Measurements from ENCODE around the gene SEMG2. TPM values are rescaled to one million over a fixed set of nuclear protein-coding genes. Genes with fewer than 3 reads are reported as not detected.

Gene SEMG2
- total and polyA plus RNA-seq, 10 of the 15 experiments (the other 5 are each of a cell fraction or from before 2014, with no cell fraction given), result not detected

GRCh38 chr20:45206725-45207124 is 14.4 kb upstream of the SEMG2 start, which contains the start of gene SEMG1:
Gene SEMG1, plus strand, starts transcription at chr20:45207033. Its CDS starts 21 bp downstream, at chr20:45207054.
- POLR2A ChIA-PET, result no interaction called here

More at GRCh38 chr20:45206725-45207124, 14.4 kb upstream of the SEMG2 start, which contains the start of gene SEMG1:
- 0% methylated on average over 1 of the region's 1 CpG for WGBS (ENCODE audit: insufficient coverage, insufficient replicate concordance, low lambda C conversion rate, missing lambda C conversion rate)
- FAIRE-seq, result no peak
- H3K9ac ChIP-seq (ENCODE audit: control insufficient read depth, insufficient read depth, low read length), result no peak within 1 kb of the TSS
- BruUV-seq (replicated peaks), result no TSS peak
- no peak within 1 kb of the TSS for H3K4me3 ChIP-seq
- H3K27me3 ChIP-seq (replicated peaks in 1 of 2; ENCODE audit: control insufficient read depth in 2 of 2, insufficient read depth in 2 of 2, low read length in 1 of 2), result peaks cover 0 to 5% of the 10 kb centered on the region in 2 experiments; a peak in 1 of 4 replicates
- TF ChIP-seq, protein P1, sequence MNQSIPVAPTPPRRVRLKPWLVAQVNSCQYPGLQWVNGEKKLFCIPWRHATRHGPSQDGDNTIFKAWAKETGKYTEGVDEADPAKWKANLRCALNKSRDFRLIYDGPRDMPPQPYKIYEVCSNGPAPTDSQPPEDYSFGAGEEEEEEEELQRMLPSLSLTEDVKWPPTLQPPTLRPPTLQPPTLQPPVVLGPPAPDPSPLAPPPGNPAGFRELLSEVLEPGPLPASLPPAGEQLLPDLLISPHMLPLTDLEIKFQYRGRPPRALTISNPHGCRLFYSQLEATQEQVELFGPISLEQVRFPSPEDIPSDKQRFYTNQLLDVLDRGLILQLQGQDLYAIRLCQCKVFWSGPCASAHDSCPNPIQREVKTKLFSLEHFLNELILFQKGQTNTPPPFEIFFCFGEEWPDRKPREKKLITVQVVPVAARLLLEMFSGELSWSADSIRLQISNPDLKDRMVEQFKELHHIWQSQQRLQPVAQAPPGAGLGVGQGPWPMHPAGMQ (IDR thresholded peaks at IDR 0.05; ENCODE audit: borderline replicate concordance), result no peak
- TF ChIP-seq RFX5 (IDR thresholded peaks at IDR 0.05; ENCODE audit: low read depth, low read length), result no peak
- no peak for TF ChIP-seq NFYB (IDR thresholded peaks at IDR 0.05; ENCODE audit: insufficient read depth, low read depth, low read length)
- TF ChIP-seq MYB (IDR thresholded peaks at IDR 0.05; ENCODE audit: borderline replicate concordance, low read depth, low read length), result no peak
- TF ChIP-seq, protein P2, sequence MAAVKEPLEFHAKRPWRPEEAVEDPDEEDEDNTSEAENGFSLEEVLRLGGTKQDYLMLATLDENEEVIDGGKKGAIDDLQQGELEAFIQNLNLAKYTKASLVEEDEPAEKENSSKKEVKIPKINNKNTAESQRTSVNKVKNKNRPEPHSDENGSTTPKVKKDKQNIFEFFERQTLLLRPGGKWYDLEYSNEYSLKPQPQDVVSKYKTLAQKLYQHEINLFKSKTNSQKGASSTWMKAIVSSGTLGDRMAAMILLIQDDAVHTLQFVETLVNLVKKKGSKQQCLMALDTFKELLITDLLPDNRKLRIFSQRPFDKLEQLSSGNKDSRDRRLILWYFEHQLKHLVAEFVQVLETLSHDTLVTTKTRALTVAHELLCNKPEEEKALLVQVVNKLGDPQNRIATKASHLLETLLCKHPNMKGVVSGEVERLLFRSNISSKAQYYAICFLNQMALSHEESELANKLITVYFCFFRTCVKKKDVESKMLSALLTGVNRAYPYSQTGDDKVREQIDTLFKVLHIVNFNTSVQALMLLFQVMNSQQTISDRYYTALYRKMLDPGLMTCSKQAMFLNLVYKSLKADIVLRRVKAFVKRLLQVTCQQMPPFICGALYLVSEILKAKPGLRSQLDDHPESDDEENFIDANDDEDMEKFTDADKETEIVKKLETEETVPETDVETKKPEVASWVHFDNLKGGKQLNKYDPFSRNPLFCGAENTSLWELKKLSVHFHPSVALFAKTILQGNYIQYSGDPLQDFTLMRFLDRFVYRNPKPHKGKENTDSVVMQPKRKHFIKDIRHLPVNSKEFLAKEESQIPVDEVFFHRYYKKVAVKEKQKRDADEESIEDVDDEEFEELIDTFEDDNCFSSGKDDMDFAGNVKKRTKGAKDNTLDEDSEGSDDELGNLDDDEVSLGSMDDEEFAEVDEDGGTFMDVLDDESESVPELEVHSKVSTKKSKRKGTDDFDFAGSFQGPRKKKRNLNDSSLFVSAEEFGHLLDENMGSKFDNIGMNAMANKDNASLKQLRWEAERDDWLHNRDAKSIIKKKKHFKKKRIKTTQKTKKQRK (IDR thresholded peaks at IDR 0.05; ENCODE audit: low read depth, low read length), result no peak
- TF ChIP-seq PAX5 (IDR thresholded peaks at IDR 0.05; ENCODE audit: borderline replicate concordance, low read depth, low read length), result no peak
- no peak for TF ChIP-seq EP300 (IDR thresholded peaks at IDR 0.05; ENCODE audit: borderline replicate concordance in 1 of 2, control insufficient read depth in 1 of 2, low read depth in 2 of 2, low read length in 2 of 2)
- no peak for TF ChIP-seq ZNF24 (IDR thresholded peaks at IDR 0.05)
- TF ChIP-seq NFIC (IDR thresholded peaks at IDR 0.05; ENCODE audit: low read depth, low read length), result no peak
- TF ChIP-seq BHLHE40 (IDR thresholded peaks at IDR 0.05; ENCODE audit: borderline replicate concordance in 1 of 2, low read depth in 2 of 2, low read length in 1 of 2), result no peak
- H3K4me2 ChIP-seq (ENCODE audit: control insufficient read depth, insufficient read depth), result no peak within 1 kb of the TSS
- H2AFZ ChIP-seq (ENCODE audit: control insufficient read depth, low read depth, low read length), result no peak within 1 kb of the TSS
- ATAC-seq, result no peak
- H3K9me3 ChIP-seq (replicated peaks; ENCODE audit: control insufficient read depth, insufficient read depth, low read length), result no peaks in the 10 kb centered on the region
- no peak for DNase-seq (ENCODE audit: low read depth, low spot score)
- H3K4me1 ChIP-seq (ENCODE audit: control insufficient read depth, insufficient read depth, low read length), result no peaks in the 10 kb centered on the region
- H3K27ac ChIP-seq (ENCODE audit: control insufficient read depth, insufficient read depth), result no peak within 1 kb of the TSS
- H4K20me1 ChIP-seq (ENCODE audit: control insufficient read depth, insufficient read depth), result no peaks in the 10 kb centered on the region
- intact Hi-C loops (cut with micrococcal nuclease; ENCODE audit: unreplicated experiment) (no loop called here), in situ Hi-C loops (cut with MboI) (no loop called here)
- no peaks in the 10 kb centered on the region for H3K79me2 ChIP-seq (ENCODE audit: control insufficient read depth, insufficient read depth, low read length)
- ChIA-PET RAD21 (ENCODE audit: unreplicated experiment) (no interaction called here), SMC1A (ENCODE audit: uncharacterized antibody, unreplicated experiment) (no interaction called here), CTCF (interaction anchor here (0.7 kb wide), 1 partner anchor 112 kb away, joined by 3 read pairs; no protein-coding TSS in a partner anchor)
- no peaks in the 10 kb centered on the region for H3K36me3 ChIP-seq (ENCODE audit: control insufficient read depth in 2 of 2, insufficient read depth in 2 of 2, low read length in 1 of 2)

All from GM12878 (cell line).